HG03571 (cell line): ENCODE results near the gene PELI2.

Source experiments
- ATAC-seq: cut with Tn5 transposase; IDR thresholded peaks from one replicate; pipeline ENCODE4 v1.9.1; 2021; ENCODE audit not compliant: unreplicated experiment

PELI2 gene

DNA sequence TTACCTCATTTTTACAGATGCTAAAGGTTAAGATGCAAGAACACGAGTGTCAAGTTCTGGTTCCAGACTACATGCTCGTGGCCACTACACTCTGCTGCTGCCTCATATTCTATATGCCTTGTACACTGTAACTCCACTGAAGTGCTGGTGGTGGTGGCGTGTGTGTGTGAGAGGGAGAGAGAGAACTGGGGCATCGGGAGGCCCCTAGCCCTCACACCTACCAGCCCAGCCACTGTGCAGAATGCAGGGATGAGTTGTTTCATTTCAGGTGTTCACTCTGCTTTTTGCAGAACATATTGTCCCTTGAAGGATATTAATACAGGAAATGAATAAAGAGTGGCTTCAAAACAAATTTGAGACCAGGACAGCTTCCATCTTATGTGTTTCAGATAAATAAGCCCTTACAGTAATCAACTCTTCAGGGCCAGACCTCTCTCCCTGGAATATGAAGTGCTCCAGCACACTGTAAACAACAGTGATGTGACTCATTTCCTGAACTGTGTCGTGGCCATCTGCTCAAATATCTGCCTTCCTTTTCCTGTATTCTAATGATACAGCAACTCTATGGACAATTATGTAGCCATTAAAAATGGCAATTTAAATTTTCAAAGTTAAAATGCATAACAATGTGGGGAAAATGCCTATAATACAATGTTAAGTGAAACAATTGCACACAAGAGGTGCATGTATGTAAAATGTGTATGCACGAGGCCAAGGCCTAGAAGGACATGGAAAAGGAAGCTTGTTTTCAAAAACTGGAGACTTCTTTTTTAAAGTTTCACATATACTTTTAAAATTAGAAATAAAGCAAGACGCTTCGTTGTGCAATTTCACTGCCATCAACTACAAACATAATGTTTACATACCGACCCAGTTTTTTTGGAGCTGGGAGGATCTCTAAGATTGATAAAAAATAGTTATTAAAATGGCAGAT is 215.4 kb downstream of the PELI2 start:
- no peak for ATAC-seq

DNA sequence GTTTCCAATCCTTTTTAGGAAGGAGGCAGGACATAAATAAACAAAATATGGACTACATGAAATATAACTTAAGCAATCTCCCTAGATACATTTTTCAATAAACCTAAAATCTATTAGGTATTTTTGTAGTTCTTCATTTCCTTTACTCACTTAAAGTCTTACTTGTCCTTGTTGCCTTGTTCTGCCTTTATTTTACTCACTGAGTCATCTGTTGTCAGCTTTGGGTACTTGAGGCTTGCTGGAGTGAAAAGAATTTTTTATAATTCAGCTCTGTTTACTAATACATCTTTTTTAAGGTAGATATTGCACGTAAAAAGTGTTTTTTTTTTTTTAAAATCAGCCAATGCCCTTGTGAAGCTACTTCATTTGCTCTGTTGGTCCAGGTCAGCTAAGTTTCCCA is 216.2 kb downstream of the PELI2 start:
- no peak for ATAC-seq

DNA sequence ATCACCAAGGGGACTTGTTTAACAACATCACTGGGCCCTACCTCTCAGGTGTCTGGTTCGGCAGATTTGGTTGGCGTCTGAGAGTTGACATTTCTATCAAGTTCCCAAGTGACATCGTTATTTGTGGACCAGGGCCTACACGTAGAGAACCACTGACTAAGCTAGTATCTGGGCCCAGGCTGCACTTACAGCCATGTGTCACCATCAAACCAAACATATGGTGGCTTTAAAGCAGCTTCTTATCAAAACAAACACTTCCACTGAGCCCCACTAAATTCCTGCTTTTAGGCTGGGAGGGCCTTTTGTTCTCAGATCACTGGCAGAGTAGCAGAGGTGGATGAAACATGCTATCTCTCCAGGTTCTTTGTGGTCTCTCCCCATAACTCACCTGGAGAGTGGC is 220.5 kb downstream of the PELI2 start:
- no peak for ATAC-seq

DNA sequence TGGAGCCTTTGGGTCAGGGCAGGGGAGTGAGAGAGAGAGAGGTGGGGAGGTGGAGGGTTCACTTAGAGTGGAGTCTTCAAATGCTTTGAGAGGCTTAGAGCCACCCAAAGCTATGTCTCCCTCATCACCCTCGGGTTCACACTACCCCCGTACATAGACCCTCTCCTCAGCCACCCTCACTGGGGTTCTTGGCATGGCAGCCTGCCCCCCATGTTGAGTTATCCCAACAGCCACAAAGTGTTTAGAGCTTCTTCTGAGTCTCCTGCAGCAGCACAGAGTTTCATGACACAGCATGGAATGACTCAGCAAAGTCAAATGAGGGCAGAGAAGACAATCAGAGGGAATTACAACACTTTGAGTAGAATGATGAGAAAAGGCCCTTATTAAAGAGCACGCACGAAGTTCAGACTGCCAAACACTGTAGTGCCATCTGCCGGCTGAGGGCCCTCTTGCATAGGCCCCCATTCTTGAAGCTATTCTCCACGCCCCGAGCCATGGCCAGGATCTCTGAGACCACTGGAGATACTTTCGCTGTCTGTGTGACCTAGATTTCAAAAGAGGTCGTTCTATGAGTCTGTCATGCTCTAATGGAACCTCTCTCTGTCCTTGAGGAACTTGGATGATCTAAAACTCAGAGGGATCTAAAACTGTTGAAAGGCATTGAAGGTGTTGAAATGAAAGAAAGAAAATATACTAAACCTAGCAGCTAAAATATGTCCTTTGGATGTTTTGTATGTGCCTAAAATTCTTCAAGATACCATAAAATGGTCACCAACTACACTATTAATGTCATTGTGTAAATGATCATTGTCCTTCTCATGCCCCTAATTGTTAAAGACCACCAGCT is 221.9 kb downstream of the PELI2 start:
- no peak for ATAC-seq

DNA sequence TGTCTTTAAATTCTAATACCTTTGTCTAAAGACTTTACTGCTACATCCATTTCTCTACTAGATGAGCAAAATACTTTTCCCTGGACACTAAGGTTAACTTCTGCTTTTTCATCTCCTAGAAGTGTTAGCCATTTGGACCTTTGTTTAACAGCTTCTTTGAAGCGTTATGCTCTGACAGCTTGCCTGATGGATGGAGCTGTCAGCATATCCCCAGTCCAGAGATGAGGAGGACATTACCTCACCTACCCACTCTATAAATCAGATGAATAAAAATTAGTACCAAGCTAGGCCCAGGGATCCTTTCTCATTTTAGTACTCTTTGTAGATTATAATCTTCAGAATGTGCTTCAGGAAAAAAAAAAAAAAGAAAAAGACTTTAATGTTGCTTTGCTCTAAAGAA is 222.7 kb downstream of the PELI2 start:
- ATAC-seq = no peak

DNA sequence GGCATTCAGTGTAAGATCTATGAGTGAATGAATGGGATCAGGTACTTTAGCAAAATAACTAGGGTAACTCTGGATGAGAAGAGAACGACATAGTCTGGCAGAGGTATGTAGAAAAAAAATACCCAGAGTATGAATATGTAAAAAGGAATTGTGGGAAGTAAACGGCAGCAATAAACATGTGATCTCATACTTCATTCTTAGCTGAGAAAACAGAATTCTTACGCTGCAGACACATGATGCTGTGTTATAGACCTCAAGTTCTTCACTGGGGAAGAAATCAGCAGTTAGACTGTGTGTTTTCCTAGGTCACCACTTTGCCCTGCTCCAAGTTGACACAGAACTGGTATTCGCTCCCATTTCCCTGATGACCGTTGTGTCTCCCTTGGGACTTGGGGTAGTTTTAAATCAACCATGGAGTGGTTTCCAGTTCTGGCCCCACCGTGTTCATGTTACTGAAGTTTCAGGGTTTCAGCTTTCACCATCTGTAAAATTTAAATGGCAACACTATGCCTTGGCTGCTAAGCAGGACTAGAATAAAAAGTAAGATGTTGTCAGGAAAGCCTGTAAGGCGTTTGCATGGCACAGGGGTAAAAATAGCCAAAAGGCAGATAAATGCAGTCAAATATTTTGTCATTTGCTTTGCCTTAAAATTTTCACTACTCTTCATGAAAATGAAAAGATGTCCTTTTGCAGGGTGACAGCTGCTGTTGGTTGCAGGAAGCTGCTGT is 223.7 kb downstream of the PELI2 start:
- ATAC-seq = no peak

DNA sequence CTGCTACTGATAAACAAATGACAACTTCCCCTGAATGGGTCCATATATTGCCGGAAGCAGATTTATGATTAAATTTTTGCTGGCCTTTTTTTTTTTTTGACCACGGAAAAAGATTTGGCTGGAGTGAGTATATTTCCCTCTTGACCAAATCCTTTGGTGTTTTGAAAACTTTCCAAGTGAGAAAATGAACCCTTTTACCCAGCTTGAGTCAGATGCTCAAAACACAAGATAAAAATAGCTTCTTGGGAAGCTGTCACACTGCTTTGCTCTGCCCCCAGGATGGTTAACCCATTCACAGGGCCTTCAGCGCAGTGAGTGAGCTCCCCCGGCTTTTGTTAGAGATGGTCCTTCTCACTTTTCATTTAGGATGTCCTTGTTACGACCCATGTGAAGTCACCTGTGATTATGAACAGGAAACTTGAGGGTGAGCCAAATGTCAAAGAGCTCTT is 224.3 kb downstream of the PELI2 start:
- ATAC-seq = no peak

DNA sequence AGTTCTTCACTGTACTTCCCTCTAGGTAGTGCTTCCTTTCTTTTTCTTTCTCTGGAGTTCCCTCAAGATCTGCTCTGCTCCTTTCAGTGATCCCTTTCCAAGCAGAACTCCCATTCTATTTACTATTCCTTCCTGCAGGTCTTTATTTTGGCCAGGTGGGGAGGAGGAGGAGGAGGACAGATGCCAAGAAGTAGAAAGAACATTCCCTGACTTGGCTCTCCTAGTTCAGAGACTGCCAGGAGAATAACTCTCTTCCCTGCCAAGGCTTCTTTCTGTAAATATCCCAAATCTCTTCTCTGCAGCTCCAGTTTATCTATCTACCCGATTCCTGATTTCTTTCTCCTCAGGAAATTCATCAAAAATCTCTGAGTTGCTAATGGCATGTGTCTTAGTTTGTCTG is 231.7 kb downstream of the PELI2 start:
- ATAC-seq = no peak
